ENCODE data around the gene SAMD3.

The SAMD3 gene

DNA sequence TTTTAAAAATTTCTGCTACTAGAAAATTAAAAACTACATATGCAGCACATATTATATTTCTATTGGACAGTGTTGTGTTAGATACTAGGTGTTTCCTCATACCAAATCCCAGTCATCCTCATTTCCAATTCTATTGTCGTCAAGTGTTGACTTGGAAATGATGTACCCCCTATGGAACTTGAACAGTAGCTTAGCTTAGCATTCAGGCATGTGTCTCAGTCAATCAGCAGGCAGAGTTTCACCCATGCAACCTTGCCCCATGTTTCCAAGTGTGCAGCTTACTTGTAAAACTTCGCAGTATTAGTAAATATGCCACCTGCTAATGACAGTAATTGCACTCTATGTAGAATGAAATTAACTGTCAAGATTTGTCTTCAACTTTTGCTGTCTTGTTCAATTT lies 59.5 kb downstream of the SAMD3 start:
- TF ChIP-seq CTCF (conservative IDR thresholded peaks at IDR 0.05) (no peak), ZFX (IDR thresholded peaks at IDR 0.05) (no peak)

DNA sequence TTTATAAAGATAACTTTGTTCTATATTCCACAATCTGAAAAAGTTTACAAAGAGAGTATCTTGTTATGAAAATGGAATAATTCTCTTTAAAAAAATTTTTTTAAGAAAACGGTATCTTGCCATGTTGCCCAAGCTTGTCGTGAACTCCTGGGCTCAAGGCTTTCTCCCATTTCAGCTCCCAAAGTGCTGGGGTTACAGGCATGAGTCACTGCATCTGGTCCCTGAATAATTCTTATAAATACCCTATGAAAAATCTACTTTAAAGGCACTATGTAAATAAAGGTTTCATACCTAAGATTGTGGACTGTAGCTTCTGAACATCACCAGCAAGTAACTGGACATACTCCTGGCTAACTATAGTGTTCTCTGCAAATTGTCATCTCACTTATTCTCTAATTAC lies 60.3 kb downstream of the SAMD3 start:
- no peak for TF ChIP-seq CTCF (conservative IDR thresholded peaks at IDR 0.05)
- TF ChIP-seq ZFX (IDR thresholded peaks at IDR 0.05), result no peak

More for the DNA sequence above, 59.5 kb downstream of the SAMD3 start:
- no peak overlapping the region for H3K27ac ChIP-seq

GRCh38 chr6:130161683-130162404 lies 60.9 kb downstream of the SAMD3 start:
- TF ChIP-seq CTCF (conservative IDR thresholded peaks at IDR 0.05), result no peak
- no peak for TF ChIP-seq ZFX (IDR thresholded peaks at IDR 0.05)
- H3K27ac ChIP-seq, result no peak overlapping the region

More for the DNA sequence above, 60.3 kb downstream of the SAMD3 start:
- no peak overlapping the region for H3K27ac ChIP-seq

GRCh38 chr6:130159956-130160355 lies 62.8 kb downstream of the SAMD3 start:
- TF ChIP-seq ZFX (IDR thresholded peaks at IDR 0.05) (no peak), CTCF (conservative IDR thresholded peaks at IDR 0.05) (no peak)

DNA sequence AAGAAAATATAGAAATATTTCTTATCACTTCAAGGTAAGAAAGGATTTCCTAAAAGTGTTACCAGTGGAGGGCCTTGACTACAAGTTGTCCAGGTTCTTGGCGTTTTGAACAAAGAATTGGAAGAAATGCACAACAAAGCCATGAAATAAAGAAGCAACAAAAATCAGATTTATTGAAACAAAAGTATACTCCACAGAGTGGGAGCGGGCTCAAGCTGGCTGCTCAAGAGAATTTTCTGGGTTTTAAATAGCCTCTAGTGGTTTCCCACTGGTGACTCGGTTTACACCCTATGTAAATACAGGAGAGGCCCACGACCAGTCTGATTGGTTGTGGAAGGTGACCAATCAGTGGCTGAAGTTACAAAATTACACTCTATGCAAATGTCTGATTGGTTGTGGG lies 64.2 kb downstream of the SAMD3 start:
- no peak overlapping the region for H3K27ac ChIP-seq
- no peak for TF ChIP-seq ZFX (IDR thresholded peaks at IDR 0.05)
- no peak for TF ChIP-seq CTCF (conservative IDR thresholded peaks at IDR 0.05)

More at GRCh38 chr6:130159956-130160355, 62.8 kb downstream of the SAMD3 start:
- no peak overlapping the region for H3K27ac ChIP-seq

GRCh38 chr6:130158056-130158455 lies 64.7 kb downstream of the SAMD3 start:
- TF ChIP-seq CTCF (conservative IDR thresholded peaks at IDR 0.05), result no peak
- TF ChIP-seq ZFX (IDR thresholded peaks at IDR 0.05), result no peak

DNA sequence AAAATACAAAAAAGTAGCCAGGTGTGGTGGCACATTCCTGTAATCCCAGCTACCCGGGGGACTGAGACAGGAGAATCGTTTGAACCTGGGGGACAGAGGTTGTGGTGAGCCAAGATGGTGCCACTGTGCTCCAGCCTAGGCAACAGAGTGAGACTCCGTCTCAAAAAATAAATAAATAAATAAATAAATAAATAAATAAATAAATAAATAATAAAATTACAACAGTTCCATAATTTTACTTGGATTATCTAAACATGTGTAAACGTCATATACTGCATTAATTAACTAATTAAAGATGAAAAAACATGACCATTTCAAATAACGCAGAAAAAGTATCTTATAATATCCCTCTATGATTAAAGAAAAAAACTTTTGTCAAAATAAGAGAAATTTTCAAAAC lies 65.8 kb downstream of the SAMD3 start:
- no peak overlapping the region for H3K27ac ChIP-seq

More at GRCh38 chr6:130158056-130158455, 64.7 kb downstream of the SAMD3 start:
- no peak overlapping the region for H3K27ac ChIP-seq

More for the DNA sequence above, 65.8 kb downstream of the SAMD3 start:
- TF ChIP-seq ZFX (IDR thresholded peaks at IDR 0.05) (no peak), CTCF (conservative IDR thresholded peaks at IDR 0.05) (no peak)

All from C4-2B (cell line).